PC-9 (cell line): Measurements from ENCODE around the gene CFAP74. TPM values are rescaled to one million over a fixed set of nuclear protein-coding genes. Genes with fewer than 3 reads are reported as not detected.

Experiments
- BruUV-seq: library from RNA; stranded (reverse); fragments of 400-500 nt; replicated peaks from 2 replicates; lab custom pipeline; 2021; lab: Mats Ljungman, UMichigan
- CTCF ChIA-PET: fragments of 300-600 bp; sonication (Branson Sonifier 250); formaldehyde crosslinking; loops from one replicate; lab custom pipeline; 2022; ENCODE audit warnings: antibody characterized with exemption; lab: Charles Lee
- POLR2A ChIA-PET: fragments of 300-600 bp; sonication (Branson Sonifier 250); formaldehyde crosslinking; loops from one replicate; lab custom pipeline; 2022; ENCODE audit warnings: antibody characterized with exemption; ENCODE audit not compliant: unreplicated experiment; lab: Charles Lee
- DNase-seq, 2 experiments: peaks; one replicate each; pipeline versions ENCODE4 v3.0.0 to v3.0.0-alpha.2; 2015 to 2022; ENCODE audit warnings: mixed read lengths in 1 of 2
- H2AFZ ChIP-seq: fragments of 200-600 bp; sonication (generic); 2 replicates; pipeline ENCODE4 v1.8.1; 2017; ENCODE audit warnings: antibody characterized with exemption
- H3F3A ChIP-seq: fragments of 200-600 bp; sonication (generic); 2 replicates; pipeline ENCODE4 v1.8.1; 2017; ENCODE audit warnings: antibody characterized with exemption, mild to moderate bottlenecking, low read depth; ENCODE audit not compliant: insufficient read depth
- H3K27ac ChIP-seq: fragments of 200-600 bp; sonication (generic); 2 replicates; pipeline ENCODE4 v1.6.1; 2016; ENCODE audit warnings: mixed run types
- H3K27me3 ChIP-seq: fragments of 200-600 bp; sonication (generic); 2 replicates; pipeline ENCODE4 v1.6.1; 2016; ENCODE audit warnings: low read depth, mixed run types; ENCODE audit not compliant: insufficient read depth
- H3K36me3 ChIP-seq: fragments of 200-600 bp; sonication (generic); 2 replicates; pipeline ENCODE4 v1.6.1; 2016; ENCODE audit warnings: low read depth, mixed run types
- H3K4me1 ChIP-seq: fragments of 200-600 bp; sonication (generic); replicated peaks from 2 replicates; pipeline ENCODE4 v1.6.1; 2016; ENCODE audit warnings: mixed run types; ENCODE audit not compliant: insufficient read depth
- H3K4me2 ChIP-seq: fragments of 200-600 bp; sonication (generic); 2 replicates; pipeline ENCODE4 v1.6.1; 2017; ENCODE audit warnings: mixed run types
- H3K4me3 ChIP-seq: fragments of 200-600 bp; sonication (generic); 2 replicates; pipeline ENCODE4 v1.6.1; 2016; ENCODE audit warnings: mixed run types
- H3K79me2 ChIP-seq: fragments of 200-600 bp; sonication (generic); 2 replicates; pipeline ENCODE4 v1.6.1; 2017; ENCODE audit warnings: low read depth, mixed run types
- H3K9me2 ChIP-seq: fragments of 200-600 bp; sonication (generic); 2 replicates; pipeline ENCODE4 v1.8.1; 2017; ENCODE audit warnings: mild to moderate bottlenecking; ENCODE audit not compliant: insufficient read depth
- H3K9me3 ChIP-seq: fragments of 200-600 bp; sonication (generic); 2 replicates; pipeline ENCODE4 v1.8.1; 2016; ENCODE audit warnings: low read depth; ENCODE audit not compliant: insufficient read depth
- H4K20me1 ChIP-seq: fragments of 200-600 bp; sonication (generic); 2 replicates; pipeline ENCODE4 v1.8.1; 2017; ENCODE audit not compliant: insufficient read depth
- EZH2 ChIP-seq: fragments of 200-600 bp; sonication (generic); IDR thresholded peaks from 2 replicates; pipeline ENCODE4 v1.8.0; 2017; ENCODE audit warnings: antibody characterized with exemption, low read depth
- intact Hi-C: fragments of 100-400 bp; cut with micrococcal nuclease; formaldehyde crosslinking; loops from one replicate; pipeline ENCODE4 v1.10.0; 2022; ENCODE audit not compliant: unreplicated experiment
- total RNA-seq: library from RNA; stranded (reverse); gene quantifications from 2 replicates; pipeline ENCODE4 v1.2.3, GENCODE V29; 2021
- TF ChIP-seq, protein P1 (sequence below): fragments of 200-600 bp; sonication (generic); conservative IDR thresholded peaks from 2 replicates; pipeline ENCODE4 v1.6.1; 2017; ENCODE audit warnings: mixed run types, antibody characterized with exemption, mild to moderate bottlenecking, moderate library complexity

Gene CFAP74
- total RNA-seq, 1 experiment from 2014 or later: 2.8 TPM

DNA sequence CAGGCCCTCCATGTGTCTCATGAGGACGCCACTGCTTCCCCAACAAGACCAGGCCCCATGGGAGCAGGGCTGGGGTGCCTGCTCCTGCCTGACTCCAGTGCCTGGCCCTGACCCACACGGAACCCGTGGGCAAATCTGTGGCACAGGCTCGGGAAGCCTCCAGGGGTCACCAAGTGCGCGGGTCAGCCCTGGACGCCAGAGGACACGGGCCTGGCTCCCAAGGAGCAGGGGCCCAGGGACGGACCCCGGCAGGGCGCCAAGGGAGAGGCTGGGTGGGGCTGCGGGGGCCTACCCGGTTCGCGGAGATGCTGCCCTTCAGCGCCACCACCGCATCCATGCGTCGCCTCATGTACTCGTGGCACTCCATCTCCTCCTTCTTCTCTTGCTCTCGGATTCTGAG, 31.9 kb downstream of the CFAP74 start:
- DNase-seq: no peak

DNA sequence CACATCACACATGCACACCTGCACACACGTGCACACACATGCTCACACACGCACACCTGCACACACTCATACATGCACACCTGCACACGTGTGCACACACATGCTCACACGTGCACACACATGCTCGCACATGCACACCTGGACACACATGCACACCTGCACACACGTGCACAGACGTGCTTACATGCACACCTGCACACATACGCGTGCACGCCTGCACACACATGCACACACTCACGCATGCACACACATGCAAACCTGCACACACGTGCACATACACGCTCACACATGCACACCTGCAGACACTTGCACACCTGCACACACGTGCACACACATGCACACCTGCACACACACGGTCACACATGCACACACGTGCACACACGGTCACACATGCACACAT, 32.6 kb downstream of the CFAP74 start:
- no peak overlapping the region for H2AFZ ChIP-seq
- intact Hi-C loops: no loop called here
- H3K79me2 ChIP-seq: no peaks in the 10 kb centered on the region
- ChIA-PET CTCF (no interaction called here), POLR2A (no interaction called here)
- BruUV-seq: no TSS peak
- no peaks in the 10 kb centered on the region for H3K36me3 ChIP-seq
- no peak overlapping the region for H3K4me2 ChIP-seq
- H3K4me1 ChIP-seq: no peaks in the 10 kb centered on the region
- no peaks in the 10 kb centered on the region for H3K9me2 ChIP-seq
- no peaks in the 10 kb centered on the region for H3K9me3 ChIP-seq
- DNase-seq: no peak
- TF ChIP-seq, protein P1, sequence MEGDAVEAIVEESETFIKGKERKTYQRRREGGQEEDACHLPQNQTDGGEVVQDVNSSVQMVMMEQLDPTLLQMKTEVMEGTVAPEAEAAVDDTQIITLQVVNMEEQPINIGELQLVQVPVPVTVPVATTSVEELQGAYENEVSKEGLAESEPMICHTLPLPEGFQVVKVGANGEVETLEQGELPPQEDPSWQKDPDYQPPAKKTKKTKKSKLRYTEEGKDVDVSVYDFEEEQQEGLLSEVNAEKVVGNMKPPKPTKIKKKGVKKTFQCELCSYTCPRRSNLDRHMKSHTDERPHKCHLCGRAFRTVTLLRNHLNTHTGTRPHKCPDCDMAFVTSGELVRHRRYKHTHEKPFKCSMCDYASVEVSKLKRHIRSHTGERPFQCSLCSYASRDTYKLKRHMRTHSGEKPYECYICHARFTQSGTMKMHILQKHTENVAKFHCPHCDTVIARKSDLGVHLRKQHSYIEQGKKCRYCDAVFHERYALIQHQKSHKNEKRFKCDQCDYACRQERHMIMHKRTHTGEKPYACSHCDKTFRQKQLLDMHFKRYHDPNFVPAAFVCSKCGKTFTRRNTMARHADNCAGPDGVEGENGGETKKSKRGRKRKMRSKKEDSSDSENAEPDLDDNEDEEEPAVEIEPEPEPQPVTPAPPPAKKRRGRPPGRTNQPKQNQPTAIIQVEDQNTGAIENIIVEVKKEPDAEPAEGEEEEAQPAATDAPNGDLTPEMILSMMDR: no peak
- no peak for TF ChIP-seq EZH2
- H3F3A ChIP-seq: peaks cover 5% of the 10 kb centered on the region; the same call in 1 of the 2 replicates
- H4K20me1 ChIP-seq: no peaks in the 10 kb centered on the region
- no peak overlapping the region for H3K4me3 ChIP-seq
- H3K27me3 ChIP-seq: peaks cover 28% of the 10 kb centered on the region
- no peak overlapping the region for H3K27ac ChIP-seq

More for the DNA sequence above, 31.9 kb downstream of the CFAP74 start:
- H3K36me3 ChIP-seq: no peaks in the 10 kb centered on the region
- TF ChIP-seq, protein P1: no peak
- no peaks in the 10 kb centered on the region for H3K9me2 ChIP-seq
- H3K27me3 ChIP-seq: peaks cover 26% of the 10 kb centered on the region
- no peaks in the 10 kb centered on the region for H4K20me1 ChIP-seq
- H3K79me2 ChIP-seq: no peaks in the 10 kb centered on the region
- BruUV-seq: no TSS peak
- H3K9me3 ChIP-seq: no peaks in the 10 kb centered on the region
- POLR2A ChIA-PET: no interaction called here
- intact Hi-C loops: no loop called here
- peaks cover 5% of the 10 kb centered on the region; the same call in 1 of the 2 replicates for H3F3A ChIP-seq
- H3K4me1 ChIP-seq: no peaks in the 10 kb centered on the region
- no peak overlapping the region for H2AFZ ChIP-seq
- H3K4me3 ChIP-seq: no peak overlapping the region
- no peak overlapping the region for H3K27ac ChIP-seq
- H3K4me2 ChIP-seq: no peak overlapping the region
- CTCF ChIA-PET: no interaction called here

DNA sequence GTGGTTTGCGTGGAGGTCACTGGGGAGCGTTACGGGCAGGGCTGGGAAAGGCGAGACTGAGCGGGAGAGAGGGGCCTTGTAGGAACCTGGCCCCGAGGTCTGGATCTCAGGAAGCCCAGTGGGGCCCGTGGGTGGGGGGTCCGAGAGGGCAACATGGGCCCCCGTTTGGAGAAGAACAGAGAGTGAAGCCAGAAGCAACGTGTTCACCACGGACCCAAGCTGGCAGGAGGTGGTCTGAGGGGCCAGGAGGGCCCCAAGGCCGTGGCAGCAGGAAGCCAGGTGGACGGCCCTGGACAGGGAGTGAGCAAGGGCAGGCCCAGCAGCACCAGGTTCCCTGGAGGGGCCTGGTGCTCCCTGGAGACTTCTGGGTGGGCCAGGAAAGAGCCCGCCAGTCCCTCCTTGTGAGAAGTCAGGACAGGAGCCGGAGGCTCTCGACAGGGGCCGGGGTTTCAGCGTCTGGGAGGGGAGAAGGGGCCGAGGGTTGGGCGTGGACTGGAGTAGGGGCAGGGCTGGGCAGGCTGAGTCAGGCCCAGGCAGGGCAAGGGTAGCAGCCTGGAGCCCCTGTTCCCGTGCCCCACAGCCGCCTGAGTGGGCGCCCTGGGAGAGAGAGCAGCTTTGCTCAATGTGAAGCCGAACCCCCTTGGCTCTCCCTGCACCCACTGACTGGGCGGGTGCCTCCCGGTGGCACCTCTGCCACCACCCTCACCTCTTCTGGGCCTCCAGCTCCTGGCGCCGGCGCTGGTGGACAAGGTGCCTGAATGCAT, 33.5 kb downstream of the CFAP74 start:
- no peak for DNase-seq
- ChIA-PET CTCF (no interaction called here), POLR2A (no interaction called here)
- intact Hi-C loops: no loop called here
- Histone ChIP-seq H3K4me1 (no peaks in the 10 kb centered on the region), H4K20me1 (no peaks in the 10 kb centered on the region), H3F3A (peaks cover 5% of the 10 kb centered on the region; the same call in 1 of the 2 replicates), H3K27ac (no peak overlapping the region), H3K36me3 (no peaks in the 10 kb centered on the region), H3K9me3 (no peaks in the 10 kb centered on the region), H2AFZ (no peak overlapping the region), H3K4me2 (no peak overlapping the region), H3K79me2 (no peaks in the 10 kb centered on the region), H3K27me3 (peaks cover 28% of the 10 kb centered on the region), H3K4me3 (no peak overlapping the region), H3K9me2 (no peaks in the 10 kb centered on the region)
- BruUV-seq: no TSS peak
- TF ChIP-seq, protein P1: no peak
- TF ChIP-seq EZH2: no peak
